ENCODE data around the gene ZBTB2.

Gene ZBTB2

GRCh38 chr6:151391471-151392413, at the start of gene ZBTB2:
ZBTB2 (minus strand) TSS chr6:151391559; CDS start chr6:151373637, 17,922 bp downstream.
- DNase-seq: peak; percentile 33 to 61 (median 52)

- DNase-seq: no peak
These were observed 49.6 kb upstream of the ZBTB2 start for GRCh38 chr6:151440930-151441329.

GRCh38 chr6:151440498-151440897, 49.1 kb upstream of the ZBTB2 start:
- no peak for DNase-seq

- DNase-seq: no peak
These were observed 46.0 kb upstream of the ZBTB2 start for GRCh38 chr6:151437401-151437800.

GRCh38 chr6:151436802-151437201, 45.4 kb upstream of the ZBTB2 start:
- no peak for DNase-seq

GRCh38 chr6:151436300-151436699, 44.9 kb upstream of the ZBTB2 start:
- DNase-seq: no peak

- no peak for DNase-seq
These were observed 43.0 kb upstream of the ZBTB2 start for GRCh38 chr6:151434369-151434768.

GRCh38 chr6:151432651-151433050, 41.3 kb upstream of the ZBTB2 start:
- DNase-seq: no peak

- no peak for DNase-seq
These were observed 40.0 kb upstream of the ZBTB2 start for GRCh38 chr6:151431337-151431736.

- DNase-seq: no peak
These were observed 39.5 kb upstream of the ZBTB2 start for GRCh38 chr6:151430886-151431285.

- no peak for DNase-seq
These were observed 36.9 kb upstream of the ZBTB2 start for GRCh38 chr6:151428093-151428735.

- no peak for DNase-seq
These were observed 34.2 kb upstream of the ZBTB2 start for GRCh38 chr6:151425561-151425960.

GRCh38 chr6:151422981-151423380, 31.6 kb upstream of the ZBTB2 start:
- DNase-seq: no peak

GRCh38 chr6:151417477-151417876, 26.1 kb upstream of the ZBTB2 start:
- DNase-seq: no peak

GRCh38 chr6:151414641-151415260, 23.4 kb upstream of the ZBTB2 start:
- DNase-seq: no peak

GRCh38 chr6:151413372-151414145, 22.2 kb upstream of the ZBTB2 start:
- DNase-seq: peak in 1 of 4 experiments; percentile 12

- no peak for DNase-seq
These were observed 21.6 kb upstream of the ZBTB2 start for GRCh38 chr6:151412909-151413308.

- DNase-seq: no peak
These were observed 18.3 kb upstream of the ZBTB2 start for GRCh38 chr6:151409679-151410078.

GRCh38 chr6:151409260-151409659, 17.9 kb upstream of the ZBTB2 start:
- no peak for DNase-seq

- DNase-seq: no peak
These were observed 17.5 kb upstream of the ZBTB2 start for GRCh38 chr6:151408858-151409257.

- no peak for DNase-seq
These were observed 12.6 kb upstream of the ZBTB2 start for GRCh38 chr6:151403919-151404308.

GRCh38 chr6:151402228-151402627, 10.9 kb upstream of the ZBTB2 start:
- no peak for DNase-seq

GRCh38 chr6:151400473-151400872, 9.1 kb upstream of the ZBTB2 start:
- DNase-seq: no peak

Data from activated naive CD4-positive, alpha-beta T cell (primary cell).